Hepatocyte (in vitro differentiated cells): ENCODE results near the gene SPTBN2.

Source experiments
- CTCF ChIP-seq: fragments of 200-600 bp; sonication (generic); IDR thresholded peaks from 2 replicates; pipeline ENCODE4 v1.5.1; 2016; ENCODE audit warnings: antibody characterized with exemption, mild to moderate bottlenecking; ENCODE audit not compliant: poor library complexity
- EZH2 ChIP-seq: fragments of 200-600 bp; sonication (generic); IDR thresholded peaks from 2 replicates; pipeline ENCODE4 v1.6.1; 2016; ENCODE audit warnings: antibody characterized with exemption, mild to moderate bottlenecking, borderline replicate concordance
- EZH2phosphoT487 ChIP-seq: fragments of 200-600 bp; sonication (generic); IDR thresholded peaks from one replicate; pipeline ENCODE4 v1.6.1; 2018; ENCODE audit warnings: antibody characterized with exemption, mild to moderate bottlenecking, low read depth, moderate library complexity; ENCODE audit not compliant: unreplicated experiment, severe bottlenecking

- TF ChIP-seq CTCF, result no peak
- TF ChIP-seq EZH2, result no peak
- TF ChIP-seq EZH2phosphoT487, result no peak
Observed at GRCh38 chr11:66692446-66692845, 36.6 kb downstream of the SPTBN2 start.
